Tibial nerve (tissue), 4 donors: ENCODE data around the gene POLR3C. TPM values are rescaled to one million over a fixed set of nuclear protein-coding genes. Genes with fewer than 3 reads are reported as not detected.
"Not testable (repeated sequence)": the region's sequence is repeated elsewhere in the genome, so short reads cannot be mapped to it uniquely, and the experiment has no call there.

ENCODE experiments used
- DNase-seq, 2 donors: peaks; one replicate each; pipeline ENCODE4 v3.0.0-alpha.2; 2019; ENCODE audit warnings: low spot score in 2 of 2
- H3K27ac ChIP-seq, 4 donors: fragments of 200-600 bp; sonication (generic) in 3 of 4; one replicate each; pipeline ENCODE4 v1.5.1; 2017 to 2019; ENCODE audit warnings: mild to moderate bottlenecking in 1 of 4
- H3K27me3 ChIP-seq, 2 donors: fragments of 200-600 bp; sonication (generic) in 1 of 2; one replicate each; pipeline versions ENCODE4 v1.5.1 to v1.6.0; 2017 to 2019
- H3K36me3 ChIP-seq, 3 donors: fragments of 200-600 bp; sonication (generic); one replicate each; pipeline ENCODE4 v1.5.1; 2018 to 2019
- H3K4me1 ChIP-seq, 4 donors: fragments of 200-600 bp; sonication (generic) in 3 of 4; one replicate each; pipeline ENCODE4 v1.5.1; 2017 to 2019
- H3K4me3 ChIP-seq, 4 donors: fragments of 200-600 bp; sonication (generic) in 3 of 4; one replicate each; pipeline ENCODE4 v1.5.1; 2017 to 2019; ENCODE audit warnings: mild to moderate bottlenecking in 1 of 4, moderate library complexity in 1 of 4
- H3K9me3 ChIP-seq, 4 donors: fragments of 200-600 bp; sonication (generic) in 3 of 4; one replicate each; pipeline ENCODE4 v1.5.1; 2017 to 2019
- EP300 ChIP-seq, 2 donors: sonication (generic); formaldehyde crosslinking; IDR thresholded peaks; one replicate each; pipeline ENCODE4 v1.6.1; 2017; ENCODE audit warnings: antibody characterized with exemption in 2 of 2, mild to moderate bottlenecking in 1 of 2
- POLR2A ChIP-seq, 2 donors: fragments of 450-650 bp; IDR thresholded peaks; one replicate each; pipeline ENCODE4 v1.6.1; 2017; ENCODE audit warnings: antibody characterized with exemption in 2 of 2, mild to moderate bottlenecking in 2 of 2, moderate library complexity in 2 of 2
- WGBS, 2 donors: methylation state at CpG; one replicate each; pipeline ENCODE4 v1.1.5; 2018; 5-methylcytosine and 5-hydroxymethylcytosine counted together
- total RNA-seq, 4 donors: library from RNA; depleted of rRNA; stranded (reverse); fragments of >200 nt; gene quantifications; one replicate each; pipeline ENCODE4 v1.1.0, GENCODE V29; 2016
- TF ChIP-seq, protein P1 (sequence below), 5 experiments: fragments of 200-600 bp in 3 of 5; fragments of 450-650 bp in 2 of 5; sonication (generic) in 3 of 5; IDR thresholded peaks; one replicate each; pipeline ENCODE4 v1.5.1; 2016 to 2019; ENCODE audit warnings: antibody characterized with exemption in 5 of 5, mild to moderate bottlenecking in 3 of 5, moderate library complexity in 2 of 5

Gene POLR3C
- total RNA-seq, 4 donors from 2014 or later = 25.9 to 39.6 (median 37.8) TPM

GRCh38 chr1:145784409-145784808 lies 39.6 kb upstream of the POLR3C start:
- H3K9me3 ChIP-seq = no peaks in the 10 kb centered on the region
- H3K4me1 ChIP-seq = peaks cover 0 to 25% (median 0%) of the 10 kb centered on the region in 4 donors
- no peak for DNase-seq
- 79 to 84% methylated on average over 3 of the region's 3 CpGs for WGBS, 2 donors
- H3K27ac ChIP-seq = no peak overlapping the region
- no peaks in the 10 kb centered on the region for H3K27me3 ChIP-seq
- H3K4me3 ChIP-seq = no peak overlapping the region
- peaks cover 0 to 30% (median 0%) of the 10 kb centered on the region in 3 donors for H3K36me3 ChIP-seq
- TF ChIP-seq POLR2A (IDR thresholded peaks at IDR 0.05) = no peak
- TF ChIP-seq, protein P1, sequence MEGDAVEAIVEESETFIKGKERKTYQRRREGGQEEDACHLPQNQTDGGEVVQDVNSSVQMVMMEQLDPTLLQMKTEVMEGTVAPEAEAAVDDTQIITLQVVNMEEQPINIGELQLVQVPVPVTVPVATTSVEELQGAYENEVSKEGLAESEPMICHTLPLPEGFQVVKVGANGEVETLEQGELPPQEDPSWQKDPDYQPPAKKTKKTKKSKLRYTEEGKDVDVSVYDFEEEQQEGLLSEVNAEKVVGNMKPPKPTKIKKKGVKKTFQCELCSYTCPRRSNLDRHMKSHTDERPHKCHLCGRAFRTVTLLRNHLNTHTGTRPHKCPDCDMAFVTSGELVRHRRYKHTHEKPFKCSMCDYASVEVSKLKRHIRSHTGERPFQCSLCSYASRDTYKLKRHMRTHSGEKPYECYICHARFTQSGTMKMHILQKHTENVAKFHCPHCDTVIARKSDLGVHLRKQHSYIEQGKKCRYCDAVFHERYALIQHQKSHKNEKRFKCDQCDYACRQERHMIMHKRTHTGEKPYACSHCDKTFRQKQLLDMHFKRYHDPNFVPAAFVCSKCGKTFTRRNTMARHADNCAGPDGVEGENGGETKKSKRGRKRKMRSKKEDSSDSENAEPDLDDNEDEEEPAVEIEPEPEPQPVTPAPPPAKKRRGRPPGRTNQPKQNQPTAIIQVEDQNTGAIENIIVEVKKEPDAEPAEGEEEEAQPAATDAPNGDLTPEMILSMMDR (IDR thresholded peaks at IDR 0.05) = no peak

GRCh38 chr1:145785547-145785946 lies 38.5 kb upstream of the POLR3C start:
- Histone ChIP-seq H3K9me3 (no peaks in the 10 kb centered on the region), H3K36me3 (peaks cover 0 to 19% (median 0%) of the 10 kb centered on the region in 3 donors), H3K4me3 (no peak overlapping the region), H3K27me3 (no peaks in the 10 kb centered on the region), H3K4me1 (peaks cover 0 to 25% (median 0%) of the 10 kb centered on the region in 4 donors), H3K27ac (no peak overlapping the region)
- 83 to 91% methylated on average over 1 of the region's 1 CpG for WGBS, 2 donors
- DNase-seq = no peak
- TF ChIP-seq EP300 (IDR thresholded peaks at IDR 0.05) (no peak), POLR2A (IDR thresholded peaks at IDR 0.05) (no peak)
- TF ChIP-seq, protein P1 (IDR thresholded peaks at IDR 0.05) = no peak

DNA sequence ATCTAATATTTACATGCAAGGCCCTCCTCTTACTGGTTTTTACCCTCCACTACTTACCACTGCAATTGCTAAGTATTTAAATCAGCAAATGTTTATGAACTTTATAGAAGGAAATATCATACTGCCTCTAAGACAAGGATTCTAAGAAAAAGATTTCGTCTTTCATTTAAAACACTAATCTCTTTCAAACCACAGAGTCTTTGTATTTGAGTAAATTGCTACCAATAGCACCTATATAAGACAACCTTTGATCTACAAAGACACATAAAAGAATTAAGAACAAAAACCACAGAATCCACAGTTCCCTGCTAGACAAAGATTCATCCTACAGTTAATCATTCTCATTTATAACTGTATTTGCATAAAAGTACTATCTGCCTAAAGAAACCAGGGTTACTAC lies 37.7 kb upstream of the POLR3C start:
- Histone ChIP-seq H3K27ac (no peak overlapping the region), H3K36me3 (peaks cover 0 to 14% (median 0%) of the 10 kb centered on the region in 3 donors), H3K27me3 (no peaks in the 10 kb centered on the region), H3K9me3 (no peaks in the 10 kb centered on the region), H3K4me3 (no peak overlapping the region), H3K4me1 (peaks cover 0 to 25% (median 0%) of the 10 kb centered on the region in 4 donors)
- WGBS, 2 donors = 49 to 68% methylated on average over 1 of the region's 1 CpG
- no peak for TF ChIP-seq POLR2A (IDR thresholded peaks at IDR 0.05)
- TF ChIP-seq, protein P1 (IDR thresholded peaks at IDR 0.05) = no peak
- TF ChIP-seq EP300 (IDR thresholded peaks at IDR 0.05) = no peak
- no peak for DNase-seq

- no peak overlapping the region for H3K4me3 ChIP-seq
- H3K4me1 ChIP-seq = peaks cover 0 to 16% (median 0%) of the 10 kb centered on the region in 4 donors
- WGBS, 2 donors = 94 to 98% methylated on average over 3 of the region's 3 CpGs
- no peaks in the 10 kb centered on the region for H3K27me3 ChIP-seq
- no peak for DNase-seq
- TF ChIP-seq POLR2A (IDR thresholded peaks at IDR 0.05) (no peak), EP300 (IDR thresholded peaks at IDR 0.05) (no peak)
- TF ChIP-seq, protein P1 (IDR thresholded peaks at IDR 0.05) = no peak
- peaks cover 0 to 23% (median 0%) of the 10 kb centered on the region in 3 donors for H3K36me3 ChIP-seq
- no peaks in the 10 kb centered on the region for H3K9me3 ChIP-seq
- no peak overlapping the region for H3K27ac ChIP-seq
These were observed 35.4 kb upstream of the POLR3C start for GRCh38 chr1:145788580-145788979.

- not testable (repeated sequence) for H3K4me1 ChIP-seq, H3K27ac ChIP-seq, H3K9me3 ChIP-seq, DNase-seq, H3K4me3 ChIP-seq, H3K27me3 ChIP-seq
- WGBS, 2 donors = 74 to 88% methylated on average over 2 of the region's 2 CpGs
- peaks cover 0 to 34% (median 0%) of the 10 kb centered on the region in 3 donors for H3K36me3 ChIP-seq
These were observed 32.1 kb upstream of the POLR3C start for GRCh38 chr1:145791860-145792259.

DNA sequence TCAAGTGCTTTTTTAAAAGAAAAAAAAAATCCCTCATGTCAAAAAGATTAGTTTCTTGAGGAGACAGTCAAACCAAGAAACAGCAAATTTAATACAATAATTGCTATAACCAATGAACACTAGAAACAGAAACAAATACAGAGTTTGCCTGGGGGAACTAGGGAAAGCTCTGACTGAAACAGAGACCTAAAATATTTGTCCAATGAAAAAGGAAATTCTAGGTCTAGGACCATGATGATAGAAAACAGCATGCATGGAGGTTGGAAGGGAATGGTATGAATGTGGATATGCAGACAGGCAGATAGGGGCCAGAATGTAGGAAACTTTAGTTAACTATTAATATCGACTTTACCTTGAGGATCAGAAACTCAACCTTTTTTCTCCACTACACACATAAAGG lies 31.5 kb upstream of the POLR3C start:
- 90 to 95% methylated on average over 1 of the region's 1 CpG for WGBS, 2 donors
- Histone ChIP-seq H3K4me3 (no peak overlapping the region), H3K27me3 (no peaks in the 10 kb centered on the region), H3K36me3 (peaks cover 0 to 38% (median 0%) of the 10 kb centered on the region in 3 donors), H3K4me1 (no peaks in the 10 kb centered on the region), H3K9me3 (peaks cover 0 to 11% (median 3%) of the 10 kb centered on the region in 4 donors), H3K27ac (no peak overlapping the region)
- DNase-seq = no peak
- TF ChIP-seq, protein P1 (IDR thresholded peaks at IDR 0.05) = no peak
- TF ChIP-seq EP300 (IDR thresholded peaks at IDR 0.05) (no peak), POLR2A (IDR thresholded peaks at IDR 0.05) (no peak)
